GM21360 (cell line): ENCODE data around the gene IQCE.

Source experiments
- ATAC-seq: cut with Tn5 transposase; IDR thresholded peaks from one replicate; pipeline ENCODE4 v1.9.1; 2021; ENCODE audit warnings: mild to moderate bottlenecking, moderate library complexity; ENCODE audit not compliant: unreplicated experiment

Gene IQCE

DNA sequence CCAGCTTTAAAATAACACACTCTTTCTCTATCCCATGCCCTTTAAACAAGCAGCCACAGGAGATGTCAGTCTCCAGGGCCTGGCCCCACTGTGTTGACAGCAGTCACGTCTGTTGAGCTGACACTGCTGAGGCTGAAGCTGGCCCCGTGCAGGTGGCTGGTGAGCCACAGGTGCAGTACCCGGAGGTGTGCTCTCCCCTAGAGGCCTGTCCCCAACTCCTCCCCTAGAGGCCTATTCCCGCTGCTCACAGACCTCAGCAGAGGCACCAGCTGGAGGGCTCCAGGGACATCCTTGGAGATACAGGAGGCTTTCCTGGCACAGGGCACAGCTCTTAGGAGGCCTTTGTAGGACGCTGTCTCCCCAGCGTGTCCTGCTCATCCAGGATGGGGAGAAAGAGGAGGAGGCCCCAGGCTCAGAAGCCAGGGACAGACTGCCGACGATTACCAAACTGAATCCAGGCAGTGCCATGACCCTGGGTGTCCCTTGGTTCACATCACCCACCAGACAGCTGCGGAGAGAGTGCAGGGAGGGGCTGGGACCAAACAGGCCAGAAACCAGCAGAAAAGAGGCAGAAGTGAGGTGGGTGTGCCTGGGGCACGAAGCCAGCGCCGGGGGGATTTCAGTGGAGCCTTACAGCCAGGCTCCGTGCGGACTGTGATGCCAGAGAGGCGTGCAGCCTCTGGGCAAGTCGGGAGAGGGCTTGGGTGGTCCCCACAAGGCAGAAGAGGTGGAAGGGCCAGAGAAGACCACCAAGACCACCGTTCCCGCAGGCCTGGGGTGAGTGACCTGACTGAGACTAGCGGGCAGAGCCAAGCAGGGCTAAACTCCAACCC lies 54.5 kb downstream of the IQCE start:
- ATAC-seq, result no peak

DNA sequence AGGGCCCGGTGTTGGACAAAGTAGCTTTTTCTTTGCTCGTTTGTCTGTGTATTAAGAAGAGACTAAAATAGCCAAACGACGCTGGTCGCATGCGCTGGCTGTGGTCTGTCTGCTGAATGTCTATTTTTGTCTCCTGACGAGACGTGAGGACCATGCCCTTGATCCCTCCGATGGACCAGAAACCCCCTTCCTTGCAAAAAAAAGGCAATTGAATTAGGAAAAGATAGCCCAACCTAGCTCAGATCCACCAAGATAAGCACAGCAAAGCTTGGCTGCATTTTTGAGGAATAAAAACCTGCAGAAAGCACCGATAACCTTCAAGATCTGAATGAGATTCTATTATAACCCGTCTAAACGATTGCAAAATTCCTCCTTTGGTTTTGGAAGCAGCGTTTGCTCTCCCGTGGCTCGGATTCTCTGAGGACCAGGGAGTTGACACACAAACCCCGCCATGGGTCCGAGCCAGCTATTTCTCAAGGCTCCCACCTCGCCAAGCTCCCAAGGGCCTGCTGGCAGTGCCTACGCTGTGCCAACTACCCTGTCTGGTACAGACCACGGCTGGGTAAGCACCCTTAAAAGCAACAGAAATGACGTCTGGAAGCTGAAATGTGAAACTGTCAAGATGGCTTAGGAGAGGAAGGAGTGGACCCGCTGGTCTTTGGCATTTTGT lies 55.3 kb downstream of the IQCE start:
- no peak for ATAC-seq

DNA sequence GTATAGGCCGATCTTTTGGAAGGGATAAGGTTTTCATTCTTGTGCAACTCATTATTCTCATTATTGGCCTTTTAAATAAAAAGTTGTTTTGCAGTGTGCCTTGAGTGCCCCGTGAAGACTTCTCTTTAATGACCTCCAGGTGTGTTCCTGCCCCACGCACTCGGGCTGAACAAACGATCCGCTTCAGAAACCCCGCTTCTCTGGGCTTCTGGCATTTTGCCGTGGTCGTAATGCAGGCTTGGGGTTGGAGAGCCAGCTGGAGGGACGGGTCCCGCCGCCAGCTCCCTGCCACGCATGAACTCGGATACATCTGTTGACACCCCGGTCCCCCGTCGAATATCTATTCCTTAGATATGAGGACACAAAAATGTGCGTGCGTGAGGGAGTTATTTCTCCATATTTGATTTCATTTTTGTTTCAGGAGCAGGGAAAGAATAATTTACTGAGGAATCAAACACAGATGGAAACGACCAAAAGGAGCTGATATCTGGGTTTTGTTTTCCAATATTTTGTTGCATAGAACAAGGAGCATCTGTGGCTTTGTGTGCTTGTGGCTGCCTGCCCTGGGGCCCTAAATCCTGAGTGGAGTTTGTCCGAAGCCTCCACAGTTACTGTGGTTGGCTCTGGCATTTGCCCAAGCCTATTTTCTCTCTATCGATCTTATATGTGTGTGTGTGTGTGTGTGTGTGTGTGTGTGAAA lies 56.0 kb downstream of the IQCE start:
- no peak for ATAC-seq

- no peak for ATAC-seq
Observed at GRCh38 chr7:2616387-2617324, 57.9 kb downstream of the IQCE start.

DNA sequence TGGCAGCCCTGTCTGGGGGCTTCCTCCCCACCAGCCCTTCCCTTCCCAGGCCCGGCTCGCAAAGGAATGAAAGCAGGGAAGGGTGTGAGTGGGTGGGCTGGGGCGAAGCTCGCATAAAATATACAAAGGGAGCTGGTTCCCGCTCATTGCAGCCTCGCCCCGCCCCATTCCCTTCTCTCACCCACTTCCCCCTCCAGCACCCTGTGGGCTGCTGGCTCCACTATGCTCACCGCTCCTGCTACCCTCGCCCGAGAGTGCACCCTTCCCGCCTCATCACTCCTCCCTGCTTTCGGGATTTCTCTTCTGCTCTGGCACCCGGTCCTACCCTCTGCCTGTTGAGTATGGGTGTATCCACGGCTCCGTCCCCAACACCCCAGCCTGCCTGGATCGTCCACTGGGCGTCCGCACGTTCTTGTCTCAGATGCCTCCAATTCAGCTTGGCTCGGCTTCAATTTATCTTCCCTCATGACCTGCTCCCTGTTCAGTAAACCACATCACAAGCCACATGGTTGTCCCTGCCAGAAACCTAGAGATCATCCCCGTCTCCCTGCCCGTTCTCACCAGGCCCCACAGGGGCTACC lies 58.6 kb downstream of the IQCE start:
- no peak for ATAC-seq

- ATAC-seq, result no peak
Observed at GRCh38 chr7:2619116-2619515, 60.3 kb downstream of the IQCE start.

GRCh38 chr7:2621061-2621828 lies 62.5 kb downstream of the IQCE start:
- no peak for ATAC-seq

DNA sequence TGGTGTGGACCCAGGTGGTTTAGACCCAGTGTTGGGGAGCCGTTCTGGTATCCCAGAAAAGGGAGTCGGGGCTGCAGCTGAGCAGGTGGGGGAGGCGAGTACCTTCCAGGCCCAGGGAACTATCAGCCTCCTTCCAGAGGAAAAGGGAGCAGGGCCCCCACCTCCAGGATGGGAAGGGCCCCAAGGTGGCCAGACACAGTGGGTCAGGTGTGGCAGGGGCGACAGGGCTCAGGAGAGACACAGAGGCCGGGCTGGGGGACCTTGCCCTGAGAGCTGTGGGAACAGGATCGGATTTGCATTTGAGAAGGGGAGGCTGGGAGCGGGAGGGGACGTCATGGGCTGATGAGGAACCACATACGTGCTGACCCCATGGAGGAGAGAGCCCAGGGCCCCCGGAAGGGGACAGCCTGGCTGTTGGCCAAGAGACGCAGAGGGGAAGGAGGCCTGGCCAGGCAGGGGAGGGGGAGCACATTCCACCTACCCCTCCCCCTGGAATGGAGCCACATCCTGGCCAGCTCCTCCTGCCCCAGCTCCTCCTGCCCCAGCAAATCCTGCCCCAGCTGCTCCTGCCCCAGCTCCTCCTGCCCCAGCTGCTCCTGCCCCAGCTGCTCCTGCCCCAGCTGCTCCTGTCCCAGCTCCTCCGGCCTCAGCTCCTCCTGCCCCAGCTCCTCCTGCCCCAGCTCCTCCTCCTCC lies 63.3 kb downstream of the IQCE start:
- ATAC-seq, result no peak

GRCh38 chr7:2622869-2623697 lies 64.3 kb downstream of the IQCE start:
- no peak for ATAC-seq

GRCh38 chr7:2623698-2624014 lies 64.9 kb downstream of the IQCE start:
- no peak for ATAC-seq

GRCh38 chr7:2624293-2624886 lies 65.6 kb downstream of the IQCE start:
- no peak for ATAC-seq

GRCh38 chr7:2626498-2627117 lies 67.8 kb downstream of the IQCE start:
- no peak for ATAC-seq

- ATAC-seq, result no peak
Observed at GRCh38 chr7:2627258-2628129, 68.7 kb downstream of the IQCE start.

- ATAC-seq, result no peak
Observed at GRCh38 chr7:2628130-2628482, 69.3 kb downstream of the IQCE start.

GRCh38 chr7:2628891-2629290 lies 70.1 kb downstream of the IQCE start:
- ATAC-seq, result no peak
